Prostate gland (tissue), 2 donors: ENCODE data around the gene ABCB8. TPM values are rescaled to one million over a fixed set of nuclear protein-coding genes. Genes with fewer than 3 reads are reported as not detected.

Experiments
- DNase-seq: peaks from one replicate; pipeline ENCODE4 v3.0.0-alpha.2; 2019; ENCODE audit warnings: low spot score
- H3K27ac ChIP-seq, 2 donors: fragments of 200-600 bp; sonication (generic); 2 replicates each; pipeline ENCODE4 v1.5.1; 2017 to 2019
- H3K27me3 ChIP-seq: fragments of 200-600 bp; sonication (generic); replicated peaks from 2 replicates; pipeline ENCODE4 v1.5.1; 2019; ENCODE audit not compliant: insufficient read depth
- H3K36me3 ChIP-seq, 2 donors: fragments of 200-600 bp; sonication (generic); 1 replicate in 1 of 2; 2 replicates in 1 of 2; pipeline versions ENCODE4 v1.5.1 to v1.8.1; 2017 to 2019
- H3K4me1 ChIP-seq: fragments of 200-600 bp; sonication (generic); replicated peaks from 2 replicates; pipeline ENCODE4 v1.5.1; 2019
- H3K4me3 ChIP-seq, 2 donors: fragments of 200-600 bp; sonication (generic); 2 replicates each; pipeline ENCODE4 v1.5.1; 2017 to 2019
- H3K9me3 ChIP-seq: fragments of 200-600 bp; sonication (generic); 2 replicates; pipeline ENCODE4 v1.5.1; 2017
- POLR2A ChIP-seq: fragments of 450-650 bp; IDR thresholded peaks from one replicate; pipeline ENCODE4 v1.6.1; 2016; ENCODE audit warnings: antibody characterized with exemption, mild to moderate bottlenecking
- POLR2AphosphoS5 ChIP-seq: sonication (generic); formaldehyde crosslinking; IDR thresholded peaks from one replicate; pipeline ENCODE4 v1.6.1; 2017; ENCODE audit warnings: antibody characterized with exemption
- WGBS: methylation state at CpG from one replicate; pipeline ENCODE4 v1.1.5; 2018; 5-methylcytosine and 5-hydroxymethylcytosine counted together
- intact Hi-C: fragments of 100-400 bp; cut with DNase I; formaldehyde crosslinking; loops from one replicate; pipeline ENCODE4 v1.14.2; 2022
- total RNA-seq, 2 donors: library from RNA; depleted of rRNA; stranded (reverse); fragments of >200 nt; gene quantifications; one replicate each; pipeline ENCODE4 v1.1.0, GENCODE V29; 2016
- TF ChIP-seq, protein P1 (sequence below), 4 experiments: fragments of 200-600 bp in 2 of 4; fragments of 450-650 bp in 2 of 4; sonication (generic) in 2 of 4; IDR thresholded peaks; 1 replicate in 3 of 4; 2 replicates in 1 of 4; pipeline ENCODE4 v1.5.1; 2016 to 2019; ENCODE audit warnings: antibody characterized with exemption in 4 of 4, mild to moderate bottlenecking in 2 of 4, moderate library complexity in 2 of 4

The ABCB8 gene
- total RNA-seq, 2 donors from 2014 or later: 26.4 to 50.6 TPM

- Histone ChIP-seq H3K9me3 (no peaks in the 10 kb centered on the region), H3K27ac (no peak overlapping the region), H3K36me3 (no peaks in the 10 kb centered on the region), H3K27me3 (peaks cover 6% of the 10 kb centered on the region), H3K4me3 (peak overlapping the region; percentile 3 to 8), H3K4me1 (peaks cover 4% of the 10 kb centered on the region)
- TF ChIP-seq, protein P1, sequence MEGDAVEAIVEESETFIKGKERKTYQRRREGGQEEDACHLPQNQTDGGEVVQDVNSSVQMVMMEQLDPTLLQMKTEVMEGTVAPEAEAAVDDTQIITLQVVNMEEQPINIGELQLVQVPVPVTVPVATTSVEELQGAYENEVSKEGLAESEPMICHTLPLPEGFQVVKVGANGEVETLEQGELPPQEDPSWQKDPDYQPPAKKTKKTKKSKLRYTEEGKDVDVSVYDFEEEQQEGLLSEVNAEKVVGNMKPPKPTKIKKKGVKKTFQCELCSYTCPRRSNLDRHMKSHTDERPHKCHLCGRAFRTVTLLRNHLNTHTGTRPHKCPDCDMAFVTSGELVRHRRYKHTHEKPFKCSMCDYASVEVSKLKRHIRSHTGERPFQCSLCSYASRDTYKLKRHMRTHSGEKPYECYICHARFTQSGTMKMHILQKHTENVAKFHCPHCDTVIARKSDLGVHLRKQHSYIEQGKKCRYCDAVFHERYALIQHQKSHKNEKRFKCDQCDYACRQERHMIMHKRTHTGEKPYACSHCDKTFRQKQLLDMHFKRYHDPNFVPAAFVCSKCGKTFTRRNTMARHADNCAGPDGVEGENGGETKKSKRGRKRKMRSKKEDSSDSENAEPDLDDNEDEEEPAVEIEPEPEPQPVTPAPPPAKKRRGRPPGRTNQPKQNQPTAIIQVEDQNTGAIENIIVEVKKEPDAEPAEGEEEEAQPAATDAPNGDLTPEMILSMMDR (IDR thresholded peaks at IDR 0.05): no peak
- no peak for TF ChIP-seq POLR2AphosphoS5
- no peak for TF ChIP-seq POLR2A
- WGBS: 19% methylated on average over 17 of the region's 26 CpGs
- intact Hi-C loops: no loop called here
- no peak for DNase-seq
These were observed 14.9 kb upstream of the ABCB8 start for GRCh38 chr7:151013356-151013732.

DNA sequence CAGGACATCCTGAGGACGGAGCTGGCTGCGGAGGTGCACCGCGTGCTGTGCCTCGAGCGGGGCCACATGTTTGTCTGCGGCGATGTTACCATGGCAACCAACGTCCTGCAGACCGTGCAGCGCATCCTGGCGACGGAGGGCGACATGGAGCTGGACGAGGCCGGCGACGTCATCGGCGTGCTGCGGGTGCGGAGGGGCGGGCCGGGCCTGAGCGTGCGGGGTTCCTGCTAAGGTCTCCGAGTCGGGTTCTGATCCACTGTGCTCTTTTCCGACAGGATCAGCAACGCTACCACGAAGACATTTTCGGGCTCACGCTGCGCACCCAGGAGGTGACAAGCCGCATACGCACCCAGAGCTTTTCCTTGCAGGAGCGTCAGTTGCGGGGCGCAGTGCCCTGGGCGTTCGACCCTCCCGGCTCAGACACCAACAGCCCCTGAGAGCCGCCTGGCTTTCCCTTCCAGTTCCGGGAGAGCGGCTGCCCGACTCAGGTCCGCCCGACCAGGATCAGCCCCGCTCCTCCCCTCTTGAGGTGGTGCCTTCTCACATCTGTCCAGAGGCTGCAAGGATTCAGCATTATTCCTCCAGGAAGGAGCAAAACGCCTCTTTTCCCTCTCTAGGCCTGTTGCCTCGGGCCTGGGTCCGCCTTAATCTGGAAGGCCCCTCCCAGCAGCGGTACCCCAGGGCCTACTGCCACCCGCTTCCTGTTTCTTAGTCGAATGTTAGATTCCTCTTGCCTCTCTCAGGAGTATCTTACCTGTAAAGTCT is 14.3 kb upstream of the ABCB8 start:
- H3K36me3 ChIP-seq: no peaks in the 10 kb centered on the region
- intact Hi-C loops: no loop called here
- TF ChIP-seq POLR2A (no peak), POLR2AphosphoS5 (no peak)
- TF ChIP-seq, protein P1 (IDR thresholded peaks at IDR 0.05): no peak
- H3K4me3 ChIP-seq: peak overlapping the region; percentile 3 to 8
- peaks cover 6% of the 10 kb centered on the region for H3K27me3 ChIP-seq
- H3K27ac ChIP-seq: no peak overlapping the region
- H3K9me3 ChIP-seq: no peaks in the 10 kb centered on the region
- peaks cover 4% of the 10 kb centered on the region for H3K4me1 ChIP-seq
- WGBS: 11% methylated on average over 50 of the region's 55 CpGs
- DNase-seq: peak; percentile 36

- Histone ChIP-seq H3K36me3 (no peaks in the 10 kb centered on the region), H3K9me3 (no peaks in the 10 kb centered on the region), H3K27ac (no peak overlapping the region), H3K27me3 (peaks cover under 1% of the 10 kb centered on the region), H3K4me3 (no peak overlapping the region), H3K4me1 (peaks cover 4% of the 10 kb centered on the region)
- intact Hi-C loops: no loop called here
- no peak for TF ChIP-seq POLR2AphosphoS5
- TF ChIP-seq POLR2A: no peak
- TF ChIP-seq, protein P1 (IDR thresholded peaks at IDR 0.05): no peak
- no peak for DNase-seq
- 88% methylated on average over 8 of the region's 8 CpGs for WGBS
These were observed 13.3 kb upstream of the ABCB8 start for GRCh38 chr7:151014950-151015349.

DNA sequence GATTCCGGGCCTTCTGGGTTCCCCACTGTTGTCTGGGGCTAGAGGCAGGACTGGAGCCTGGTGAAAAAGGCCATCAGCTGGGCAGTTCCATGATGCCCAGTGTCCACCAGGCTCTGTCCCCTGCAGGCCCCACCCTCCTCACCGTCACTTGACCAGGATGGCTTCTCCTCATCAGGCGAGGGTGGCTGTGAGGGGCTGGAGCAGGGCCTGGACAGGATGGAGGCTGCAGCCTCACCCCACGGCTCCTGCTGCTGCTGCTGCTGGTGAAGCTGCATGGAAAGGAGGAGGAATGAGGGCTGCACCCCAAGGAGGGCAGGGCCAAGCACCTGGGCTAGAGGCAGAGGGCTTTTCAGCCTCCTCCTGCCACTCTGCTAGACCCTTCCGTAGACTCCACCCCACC is 12.3 kb upstream of the ABCB8 start:
- 93% methylated on average over 5 of the region's 5 CpGs for WGBS
- Histone ChIP-seq H3K27ac (no peak overlapping the region), H3K36me3 (no peaks in the 10 kb centered on the region), H3K4me3 (no peak overlapping the region), H3K9me3 (no peaks in the 10 kb centered on the region), H3K27me3 (no peaks in the 10 kb centered on the region), H3K4me1 (peaks cover 4% of the 10 kb centered on the region)
- intact Hi-C loops: no loop called here
- DNase-seq: no peak
- TF ChIP-seq POLR2AphosphoS5 (no peak), POLR2A (no peak)
- TF ChIP-seq, protein P1 (IDR thresholded peaks at IDR 0.05): no peak

- TF ChIP-seq, protein P1 (IDR thresholded peaks at IDR 0.05): no peak
- H3K27ac ChIP-seq: no peak overlapping the region
- no peak overlapping the region for H3K4me3 ChIP-seq
- H3K27me3 ChIP-seq: no peaks in the 10 kb centered on the region
- no peak for DNase-seq
- H3K4me1 ChIP-seq: peaks cover 4% of the 10 kb centered on the region
- 93% methylated on average over 8 of the region's 8 CpGs for WGBS
- no peaks in the 10 kb centered on the region for H3K36me3 ChIP-seq
- no peaks in the 10 kb centered on the region for H3K9me3 ChIP-seq
- intact Hi-C loops: no loop called here
These were observed 11.7 kb upstream of the ABCB8 start for GRCh38 chr7:151016505-151016904.
